DMS153 treated with DMSO at 0.1 percent for 48 hours (cell line): ENCODE results near the gene SCOC.
"Not testable (repeated sequence)": the region's sequence is repeated elsewhere in the genome, so short reads cannot be mapped to it uniquely, and the experiment has no call there.

ENCODE experiments used
- DNase-seq: peaks from one replicate; lab custom pipeline; 2025; ENCODE audit not compliant: unreplicated experiment; lab: John Stamatoyannopoulos, UW

Gene SCOC

GRCh38 chr4:140359562-140360427 is 13.7 kb upstream of the SCOC start:
- DNase-seq = peak; percentile 82

- DNase-seq = no peak
Measured at GRCh38 chr4:140361099-140361498, 12.3 kb upstream of the SCOC start.

- no peak for DNase-seq
Measured at GRCh38 chr4:140363051-140363450, 10.4 kb upstream of the SCOC start.

- DNase-seq = peak; percentile 49
Measured at GRCh38 chr4:140363558-140363957, 9.9 kb upstream of the SCOC start.

- no peak for DNase-seq
Measured at GRCh38 chr4:140367738-140368137, 5.7 kb upstream of the SCOC start.

GRCh38 chr4:140368686-140369085 is 4.8 kb upstream of the SCOC start:
- no peak for DNase-seq

GRCh38 chr4:140372751-140373327 is 607 bp upstream of the SCOC start:
- no peak for DNase-seq

GRCh38 chr4:140374130-140374477 is 658 bp downstream of the SCOC start:
- no peak for DNase-seq

GRCh38 chr4:140382732-140383131 is 9.3 kb downstream of the SCOC start:
- no peak for DNase-seq

GRCh38 chr4:140388015-140388414 is 14.6 kb downstream of the SCOC start:
- DNase-seq = no peak

- DNase-seq = no peak
Measured at GRCh38 chr4:140395668-140396067, 22.2 kb downstream of the SCOC start.

- DNase-seq = no peak
Measured at GRCh38 chr4:140400111-140400510, 26.7 kb downstream of the SCOC start.

GRCh38 chr4:140406292-140406691 is 32.8 kb downstream of the SCOC start:
- no peak for DNase-seq

- no peak for DNase-seq
Measured at GRCh38 chr4:140408974-140409373, 35.5 kb downstream of the SCOC start.

- not testable (repeated sequence) for DNase-seq
Measured at GRCh38 chr4:140413130-140413969, 39.9 kb downstream of the SCOC start.

- no peak for DNase-seq
Measured at GRCh38 chr4:140423106-140423505, 49.7 kb downstream of the SCOC start.

- DNase-seq = no peak
Measured at GRCh38 chr4:140426610-140427105, 53.2 kb downstream of the SCOC start.

- peak; percentile 63 for DNase-seq
Measured at GRCh38 chr4:140427106-140427918, 53.9 kb downstream of the SCOC start, which contains the start of gene CLGN. TSS of gene CLGN (minus strand) at chr4:140427648. CDS start at chr4:140413078, 14,570 bp downstream.

GRCh38 chr4:140427919-140428471 is 54.5 kb downstream of the SCOC start:
- peak; percentile 57 for DNase-seq
